Spleen (tissue), 7 donors: ENCODE results near the gene CX3CR1.

Experiments
- CTCF ChIP-seq, 11 experiments: fragments of 200-600 bp in 7 of 11; fragments of 450-650 bp in 4 of 11; sonication (generic) in 4 of 11; IDR thresholded peaks in 8 of 11; conservative IDR thresholded peaks in 3 of 11; 1 replicate in 7 of 11; 2 replicates in 4 of 11; pipeline versions ENCODE4 v1.4.0 to v1.8.0; 2016 to 2021; ENCODE audit warnings: antibody characterized with exemption in 11 of 11, inconsistent platforms in 4 of 11, mild to moderate bottlenecking in 1 of 11
- POLR2A ChIP-seq, 3 donors: fragments of 450-650 bp; IDR thresholded peaks; one replicate each; pipeline ENCODE4 v1.5.1; 2017; ENCODE audit warnings: antibody characterized with exemption in 3 of 3, mild to moderate bottlenecking in 1 of 3
- POLR2AphosphoS5 ChIP-seq, 3 donors: sonication (generic); formaldehyde crosslinking; IDR thresholded peaks; one replicate each; pipeline ENCODE4 v1.5.1; 2017; ENCODE audit warnings: antibody characterized with exemption in 3 of 3
- donor health status: DM: no; HTN: no; CAD: no; lungs with moderate emphysema.
- donor health status: DM: no; HTN: no; CAD: no.
- donor health status: DM: no; HTN: no; CAD: no.

DNA sequence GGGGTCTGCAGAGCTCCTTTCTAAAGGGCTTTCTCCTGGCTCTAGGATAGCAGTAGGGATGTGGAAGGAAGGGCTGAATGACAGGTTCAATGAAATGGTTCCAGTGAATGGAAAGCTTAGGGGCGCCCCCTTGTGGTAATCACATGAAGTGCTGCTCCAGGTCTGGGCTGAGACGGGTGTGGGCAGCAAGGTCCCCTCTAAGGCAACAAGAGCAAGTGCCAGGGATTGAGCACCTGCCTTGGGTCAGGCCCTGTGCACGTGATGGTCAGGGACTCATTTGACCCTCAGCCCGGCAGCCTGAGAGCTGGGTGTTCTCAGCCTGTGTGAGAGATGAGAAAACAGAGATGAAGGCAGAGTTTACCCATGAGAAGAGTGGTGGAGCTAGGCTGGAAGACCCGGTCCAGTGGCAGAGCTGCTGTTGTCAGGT is 12.1 kb upstream of the CX3CR1 start:
- TF ChIP-seq CTCF (IDR thresholded peaks at IDR 0.05 in 8 of 11, conservative IDR thresholded peaks at IDR 0.05 in 3 of 11) (peak; percentile 78 to 96 (median 91)), POLR2A (IDR thresholded peaks at IDR 0.05) (no peak), POLR2AphosphoS5 (IDR thresholded peaks at IDR 0.05) (no peak)
